Measurements from ENCODE around the gene MRPL40.

The MRPL40 gene

GRCh38 chr22:19463491-19464469, 31.4 kb downstream of the MRPL40 start:
- DNase-seq: no peak

DNA sequence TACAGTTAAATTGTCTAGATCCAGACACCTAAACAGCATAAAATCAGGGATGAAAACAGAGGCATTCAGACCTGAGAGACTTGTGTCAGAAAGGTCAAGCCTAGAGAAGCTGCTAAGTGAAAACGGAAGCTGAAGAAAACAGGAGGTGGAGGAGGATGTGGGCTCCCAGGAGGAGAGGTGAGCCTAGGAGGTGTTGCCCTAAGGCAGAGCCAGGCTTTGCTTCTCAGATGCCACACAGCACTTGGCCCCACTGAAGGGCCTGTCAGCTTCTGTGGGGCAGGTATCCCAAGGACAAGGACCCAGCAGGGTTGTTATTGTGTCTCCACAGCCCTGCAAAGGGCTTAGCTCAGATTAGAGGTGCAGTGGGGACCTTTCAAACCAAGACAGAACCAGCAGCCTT, 32.2 kb downstream of the MRPL40 start:
- no peak for DNase-seq

DNA sequence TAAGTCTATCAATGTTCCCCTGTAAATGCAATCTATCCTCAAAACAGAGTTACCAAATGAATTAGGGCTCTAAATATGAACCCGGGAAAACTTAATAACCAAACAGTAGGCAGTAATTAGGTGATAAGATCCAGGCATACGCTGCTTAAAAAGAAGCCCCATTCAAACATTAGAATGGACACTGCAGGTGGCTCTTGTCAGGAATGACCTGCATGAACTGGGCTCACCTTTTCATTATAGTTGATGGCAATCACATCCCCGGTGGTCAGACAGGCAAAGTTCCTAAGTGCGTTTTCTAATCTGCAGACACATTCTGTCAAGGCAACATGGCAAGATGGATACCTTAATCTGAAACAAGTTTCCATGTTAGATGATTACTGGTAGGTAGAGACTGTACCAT, 32.6 kb downstream of the MRPL40 start:
- no peak for DNase-seq

DNA sequence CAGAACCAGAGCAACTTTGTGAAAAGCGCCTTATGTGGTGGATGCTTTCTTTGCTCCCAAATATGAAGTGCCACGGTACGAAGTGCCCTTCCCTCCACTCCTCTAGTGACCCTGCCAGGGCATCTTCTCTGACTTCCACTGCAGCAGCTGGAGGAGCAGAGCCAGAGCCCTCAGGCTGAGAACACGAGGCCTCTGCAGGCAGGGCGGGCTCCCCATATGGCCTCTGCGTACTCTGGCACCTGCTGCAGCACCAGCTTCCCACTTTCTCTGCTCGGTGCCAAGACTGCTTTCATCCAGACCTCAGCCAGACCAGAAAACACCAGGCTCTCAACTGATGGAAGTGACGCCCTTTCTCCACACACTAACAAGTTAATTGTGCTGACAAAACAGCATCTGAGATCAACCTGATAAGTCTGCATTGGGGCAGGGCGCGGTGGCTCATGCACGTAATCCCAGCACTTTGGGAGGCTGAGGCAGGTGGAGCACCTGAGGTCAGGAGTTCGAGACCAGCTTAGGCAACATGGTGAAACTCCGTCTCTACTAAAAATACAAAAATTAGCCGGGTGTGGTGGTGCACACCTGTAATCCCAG, 33.9 kb downstream of the MRPL40 start:
- DNase-seq: no peak

DNA sequence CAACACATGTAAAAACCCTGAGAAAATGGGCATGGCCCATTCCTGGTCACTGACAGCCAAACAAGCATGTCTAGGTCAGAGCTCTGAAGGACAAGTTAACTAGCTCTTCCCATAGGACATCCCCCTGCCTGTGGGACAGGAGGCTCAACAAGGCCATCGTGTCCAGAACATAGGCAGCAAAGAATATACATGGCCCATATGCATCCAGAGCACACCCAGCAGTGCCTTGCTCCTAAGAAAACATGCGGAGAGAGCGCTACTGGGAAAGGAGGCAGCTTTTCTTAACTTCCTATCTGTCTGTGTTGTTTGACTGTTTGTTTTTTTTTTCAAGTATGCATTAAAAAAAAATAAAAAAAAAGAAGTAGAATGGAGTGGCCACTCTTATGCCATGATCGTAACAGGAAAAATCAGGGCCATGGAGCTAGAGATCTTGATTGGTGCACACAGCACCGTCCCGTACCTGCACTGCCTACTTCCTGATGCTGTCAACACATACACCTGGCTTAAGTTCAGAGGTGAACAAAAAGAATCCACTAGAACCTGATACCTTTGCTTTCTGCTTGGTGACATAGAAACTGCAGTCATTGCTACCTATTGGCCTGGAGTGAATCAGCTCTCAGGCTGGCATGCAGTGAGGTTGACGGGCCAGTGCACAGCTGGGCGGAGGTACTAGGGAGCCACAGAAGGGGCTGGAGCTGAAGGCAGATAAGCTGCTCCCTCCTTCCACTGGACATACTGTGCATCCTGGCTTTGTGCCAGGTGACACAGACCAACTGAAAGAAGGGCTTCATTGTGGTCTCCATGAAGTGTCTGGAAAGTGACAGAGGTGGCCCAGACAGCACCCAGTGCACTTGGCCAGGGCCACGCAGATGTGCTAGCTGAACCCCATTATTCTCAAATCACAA, 34.8 kb downstream of the MRPL40 start:
- no peak for DNase-seq

DNA sequence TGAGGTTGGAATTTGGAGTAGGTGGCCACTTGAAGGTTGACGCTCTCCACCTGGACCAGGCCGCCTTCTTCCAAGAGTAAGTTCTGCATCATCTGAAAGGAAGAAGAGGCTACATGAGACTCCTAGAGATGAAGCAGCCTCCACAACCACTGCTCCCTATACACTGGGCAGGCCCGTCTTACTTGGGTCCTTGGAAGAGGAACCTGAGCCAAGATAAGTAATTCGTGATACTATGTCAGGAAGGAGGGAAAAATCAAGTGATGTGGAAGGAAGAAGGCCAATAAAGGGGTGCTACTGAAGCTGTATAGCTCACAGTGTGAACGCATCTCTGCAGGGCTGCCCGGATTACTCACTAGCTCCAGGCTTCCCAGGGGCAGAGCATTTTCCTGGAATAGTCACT, 35.6 kb downstream of the MRPL40 start:
- no peak for DNase-seq

DNA sequence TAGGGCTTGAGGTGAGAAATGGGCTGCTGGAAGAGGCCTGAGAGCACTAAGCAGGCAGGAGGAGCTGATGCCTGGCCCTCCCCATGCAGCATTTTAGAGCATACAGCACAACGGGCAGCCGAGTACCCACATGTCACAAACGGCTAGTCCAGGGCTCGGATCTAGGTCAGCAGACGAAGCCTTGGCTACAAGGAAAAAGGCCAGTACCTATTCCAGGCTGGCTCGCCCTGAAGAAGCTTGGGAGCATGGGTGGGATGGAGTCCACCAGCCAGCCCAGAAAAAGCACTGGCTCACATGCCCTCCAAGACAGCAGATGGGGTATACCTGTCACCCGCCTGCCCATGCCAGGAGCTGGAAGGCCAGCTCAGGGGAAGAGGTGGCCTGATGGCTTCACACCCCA, 37.1 kb downstream of the MRPL40 start:
- DNase-seq: no peak

- no peak for DNase-seq
Observed at GRCh38 chr22:19470010-19470409, 37.7 kb downstream of the MRPL40 start.

- no peak for DNase-seq
Observed at GRCh38 chr22:19471572-19471971, 39.2 kb downstream of the MRPL40 start.

- DNase-seq: no peak
Observed at GRCh38 chr22:19472233-19472632, 39.9 kb downstream of the MRPL40 start.

DNA sequence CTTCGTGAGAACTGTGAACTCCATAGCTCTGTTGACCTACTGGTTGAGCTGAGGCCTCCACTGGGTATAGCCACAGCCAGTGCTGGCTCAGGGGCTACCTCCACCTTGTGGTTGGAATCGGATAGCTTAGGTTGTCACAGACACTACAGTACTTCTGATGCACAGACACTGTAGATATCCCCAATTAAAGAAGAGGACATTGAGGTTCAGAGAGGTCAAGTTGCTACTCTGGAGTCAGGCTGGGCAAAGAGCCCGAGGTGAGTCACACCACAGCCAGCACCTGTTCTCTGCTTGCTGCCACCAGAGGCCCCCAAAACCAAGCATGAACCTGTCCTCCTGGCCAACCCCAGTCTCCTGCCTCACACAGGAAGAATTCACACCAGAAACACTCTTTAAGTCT, 41.2 kb downstream of the MRPL40 start:
- DNase-seq: no peak

DNA sequence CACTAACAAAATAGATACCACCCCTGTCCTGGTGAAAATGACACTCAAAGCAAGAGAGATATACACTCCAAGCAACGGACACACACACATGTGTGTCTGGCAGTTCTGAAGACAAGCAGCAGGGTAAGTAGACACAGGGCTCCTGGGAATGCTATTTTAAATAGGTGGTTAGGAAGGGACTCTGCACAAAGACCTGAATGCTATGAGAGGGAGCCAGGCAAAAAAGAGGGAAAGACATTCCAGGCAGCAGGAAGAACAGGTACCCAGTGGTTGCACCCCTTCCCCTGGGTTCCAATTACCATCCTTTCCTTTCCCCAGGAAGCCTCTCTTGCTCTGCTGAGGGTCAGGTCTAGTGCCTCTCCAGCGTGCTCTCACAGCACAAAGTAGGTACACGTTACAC, 43.7 kb downstream of the MRPL40 start:
- no peak for DNase-seq

- no peak for DNase-seq
Observed at GRCh38 chr22:19477321-19478044, 45.1 kb downstream of the MRPL40 start.

DNA sequence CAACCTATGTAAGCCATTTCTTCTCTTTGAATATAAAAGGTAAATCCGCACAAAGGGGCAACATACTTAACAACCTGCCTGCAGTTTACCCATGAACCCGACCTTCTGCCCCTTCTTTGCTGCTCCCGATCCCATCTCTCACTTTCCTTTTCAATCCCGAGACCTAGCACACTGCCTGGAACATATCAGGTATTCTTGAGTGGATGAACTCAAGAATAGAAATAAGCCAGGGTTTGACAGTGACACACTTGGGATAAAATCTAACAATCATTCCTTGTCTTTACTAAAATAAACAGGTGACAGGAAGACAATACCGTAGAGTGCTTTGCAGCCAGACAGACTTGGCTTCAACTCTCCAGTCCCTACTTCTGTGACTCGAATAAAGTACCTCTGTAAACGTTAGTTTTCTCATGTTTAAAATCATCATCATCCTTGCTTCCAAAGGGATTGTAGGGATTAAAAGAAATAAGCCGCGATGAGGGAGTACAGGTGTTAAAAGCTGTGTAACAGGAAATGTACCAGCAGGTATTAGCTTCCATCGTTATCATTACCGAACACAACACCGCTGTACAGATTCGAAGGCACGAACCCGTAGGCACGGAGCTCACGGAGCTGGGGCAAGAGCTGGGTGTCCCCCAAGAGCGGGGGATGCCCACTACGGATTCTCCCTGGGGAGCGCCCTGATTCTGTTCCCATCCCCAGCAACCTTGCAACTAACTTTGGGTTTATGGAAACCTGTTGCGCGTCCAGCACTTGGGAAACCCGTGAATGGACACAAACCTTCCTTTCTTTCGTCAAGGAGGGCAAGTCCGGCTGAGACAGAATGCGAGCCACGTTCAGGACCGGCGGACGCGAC, 45.9 kb downstream of the MRPL40 start:
- DNase-seq: no peak

DNA sequence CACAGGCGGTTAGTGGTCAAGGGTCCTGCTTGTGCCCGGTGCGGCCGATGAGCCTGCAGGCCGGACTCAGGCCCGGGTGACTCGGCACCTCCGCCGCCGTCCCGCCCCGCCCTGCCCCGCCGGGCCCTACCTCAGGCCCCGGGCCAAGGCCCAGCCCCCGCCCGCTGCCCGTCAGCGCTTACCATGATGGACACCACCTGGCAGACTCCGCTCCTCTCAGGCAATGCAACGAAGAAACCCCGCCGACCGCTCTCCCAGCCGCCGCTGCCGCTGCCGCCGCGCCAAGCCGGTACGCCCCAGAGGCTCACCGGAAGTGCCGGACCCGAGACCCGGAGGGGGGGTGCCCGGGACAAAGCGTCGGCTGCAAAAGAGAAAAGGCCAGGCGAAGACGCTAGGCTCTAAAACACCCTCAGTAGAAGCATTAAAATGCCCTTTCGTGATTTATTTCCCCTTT, 46.6 kb downstream of the MRPL40 start, which contains the start of gene UFD1:
UFD1 (minus strand) TSS at position 293 of the 454 bp plus-strand sequence; CDS start at position 185, 108 bp downstream.
- peak; percentile 77 for DNase-seq

GRCh38 chr22:19479355-19480172, 47.2 kb downstream of the MRPL40 start, which contains the start of gene CDC45:
TSS of gene CDC45 (plus strand) at chr22:19479920. CDS start at chr22:19479969, 49 bp downstream.
- peak; percentile 91 for DNase-seq

- no peak for DNase-seq
Observed at GRCh38 chr22:19480173-19480568, 47.8 kb downstream of the MRPL40 start.

DNA sequence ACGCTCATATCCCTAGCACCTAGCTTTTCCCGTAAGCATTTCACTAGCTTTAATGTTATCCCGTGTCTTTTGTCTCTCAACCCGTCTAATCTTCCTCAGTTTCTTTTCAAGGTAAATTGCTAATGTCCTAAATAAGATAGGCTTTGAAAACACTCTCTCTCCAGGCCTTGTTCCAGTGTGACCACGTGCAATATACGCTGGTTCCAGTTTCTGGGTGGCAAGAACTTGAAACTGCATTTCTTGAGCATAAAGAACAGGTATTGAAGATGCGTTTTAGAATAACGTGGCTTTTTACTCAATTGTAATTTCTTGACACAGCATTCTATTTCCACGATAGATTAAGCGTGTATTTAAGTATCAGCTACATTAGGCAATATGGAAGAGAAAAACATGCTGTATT, 48.4 kb downstream of the MRPL40 start:
- no peak for DNase-seq

DNA sequence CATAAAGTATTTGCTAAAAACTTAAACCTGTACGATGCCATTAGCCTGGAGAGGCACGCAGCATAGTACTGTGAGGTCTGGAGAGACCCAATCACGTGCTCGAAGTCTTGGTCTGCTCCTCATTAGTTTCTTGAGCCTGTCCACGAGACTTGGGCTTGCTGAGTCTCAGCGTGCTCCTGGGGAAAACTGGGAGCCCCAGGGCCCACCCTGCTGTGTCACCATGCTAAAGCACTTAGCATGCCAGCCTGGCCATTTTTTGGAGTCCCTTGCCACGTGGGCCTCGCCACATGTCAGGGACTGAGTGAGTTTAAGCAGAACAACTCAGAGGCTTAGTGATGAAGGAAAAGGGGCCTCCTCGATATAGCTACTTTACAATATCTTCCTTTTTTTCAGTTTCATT, 50.0 kb downstream of the MRPL40 start:
- DNase-seq: no peak
